Neutrophil (primary cell): Measurements from ENCODE around the gene TMEM200C.

Source experiments
- H3K27ac ChIP-seq: fragments of 200-600 bp; sonication (generic); 2 replicates; pipeline ENCODE4 v1.5.1; 2016; ENCODE audit warnings: mild to moderate bottlenecking, moderate library complexity
- H3K27me3 ChIP-seq: fragments of 200-600 bp; sonication (generic); 2 replicates; pipeline ENCODE4 v1.6.0; 2016; ENCODE audit warnings: mild to moderate bottlenecking
- H3K36me3 ChIP-seq: fragments of 200-600 bp; sonication (generic); 2 replicates; pipeline ENCODE4 v1.5.1; 2017
- H3K4me1 ChIP-seq, 2 experiments: fragments of 200-600 bp in 1 of 2; sonication (generic) in 1 of 2; 1 replicate in 1 of 2; 2 replicates in 1 of 2; pipeline versions ENCODE4 v1.5.1 to v1.6.1; 2013 to 2016; ENCODE audit warnings: low read depth in 1 of 2, low read length in 1 of 2, mild to moderate bottlenecking in 1 of 2, moderate library complexity in 1 of 2; ENCODE audit not compliant: control insufficient read depth in 1 of 2, insufficient read depth in 1 of 2
- H3K4me3 ChIP-seq, 2 experiments: fragments of 200-600 bp in 1 of 2; sonication (generic) in 1 of 2; 1 replicate in 1 of 2; 2 replicates in 1 of 2; pipeline ENCODE4 v1.5.1; 2013 to 2016; ENCODE audit warnings: low read depth in 1 of 2, low read length in 1 of 2, mild to moderate bottlenecking in 1 of 2, moderate library complexity in 1 of 2
- H3K9me3 ChIP-seq: fragments of 200-600 bp; sonication (generic); 2 replicates; pipeline ENCODE4 v1.5.1; 2016
- CTCF ChIP-seq: fragments of 200-600 bp; sonication (generic); IDR thresholded peaks from 2 replicates; pipeline ENCODE4 v1.5.1; 2016; ENCODE audit warnings: antibody characterized with exemption

Gene TMEM200C

GRCh38 chr18:5891854-5892215 is 3.5 kb downstream of the TMEM200C start:
- H3K27me3 ChIP-seq, result peaks cover 100% of the 10 kb centered on the region
- TF ChIP-seq CTCF, result no peak

GRCh38 chr18:5891184-5891853 is 4.0 kb downstream of the TMEM200C start:
- Histone ChIP-seq H3K4me3 (no peak overlapping the region), H3K9me3 (no peaks in the 10 kb centered on the region), H3K27ac (no peak overlapping the region), H3K4me1 (peaks cover 0 to 3% of the 10 kb centered on the region in 2 experiments), H3K36me3 (no peaks in the 10 kb centered on the region), H3K27me3 (peaks cover 100% of the 10 kb centered on the region)
- TF ChIP-seq CTCF, result no peak

More at GRCh38 chr18:5891854-5892215, 3.5 kb downstream of the TMEM200C start:
- no peaks in the 10 kb centered on the region for H3K36me3 ChIP-seq
- no peaks in the 10 kb centered on the region for H3K9me3 ChIP-seq
- peaks cover 0 to 3% of the 10 kb centered on the region in 2 experiments for H3K4me1 ChIP-seq
- H3K4me3 ChIP-seq, result no peak overlapping the region
- H3K27ac ChIP-seq, result no peak overlapping the region

- Histone ChIP-seq H3K4me1 (no peaks in the 10 kb centered on the region), H3K27ac (no peak overlapping the region), H3K4me3 (no peak overlapping the region), H3K36me3 (no peaks in the 10 kb centered on the region), H3K9me3 (no peaks in the 10 kb centered on the region), H3K27me3 (peaks cover 100% of the 10 kb centered on the region)
- no peak for TF ChIP-seq CTCF
Measured at GRCh38 chr18:5890331-5891183, 4.8 kb downstream of the TMEM200C start.

GRCh38 chr18:5885361-5885760 is 10.0 kb downstream of the TMEM200C start:
- no peak for TF ChIP-seq CTCF
- H3K4me3 ChIP-seq, result no peak overlapping the region
- no peaks in the 10 kb centered on the region for H3K4me1 ChIP-seq
- no peak overlapping the region for H3K27ac ChIP-seq
- no peaks in the 10 kb centered on the region for H3K36me3 ChIP-seq
- H3K27me3 ChIP-seq, result peaks cover 99% of the 10 kb centered on the region
- H3K9me3 ChIP-seq, result no peaks in the 10 kb centered on the region

- Histone ChIP-seq H3K27me3 (peaks cover 91% of the 10 kb centered on the region), H3K9me3 (no peaks in the 10 kb centered on the region), H3K27ac (no peak overlapping the region), H3K4me1 (no peaks in the 10 kb centered on the region), H3K4me3 (no peak overlapping the region), H3K36me3 (no peaks in the 10 kb centered on the region)
- no peak for TF ChIP-seq CTCF
Measured at GRCh38 chr18:5884375-5884774, 10.9 kb downstream of the TMEM200C start.
